Natural killer cell (primary cell): ENCODE results near the gene GREB1. TPM values are rescaled to one million over a fixed set of nuclear protein-coding genes. Genes with fewer than 3 reads are reported as not detected.

Experiments used
- ATAC-seq, 3 donors: fragments of 150-1000 bp in 2 of 3; fragments of 200-7000 bp in 1 of 3; cut with Tn5 transposase; 1 replicate in 1 of 3; 2 replicates in 2 of 3; pipeline ENCODE4 v1.10.0; 2021; ENCODE audit warnings: mild to moderate bottlenecking in 2 of 3, moderate library complexity in 2 of 3
- DNase-seq, 2 donors: peaks; one replicate each; pipeline versions ENCODE4 v3.0.0 to v3.0.0-alpha.2; 2013 to 2021; ENCODE audit warnings: mixed read lengths in 1 of 2
- H3K27ac ChIP-seq: one replicate; pipeline ENCODE4 v1.5.1; 2013; ENCODE audit warnings: mild to moderate bottlenecking, low read length
- H3K27me3 ChIP-seq: one replicate; pipeline ENCODE4 v1.6.1; 2013; ENCODE audit warnings: low read length; ENCODE audit not compliant: control insufficient read depth, insufficient read depth
- H3K36me3 ChIP-seq: one replicate; pipeline ENCODE4 v1.6.1; 2013; ENCODE audit warnings: low read length; ENCODE audit not compliant: control insufficient read depth, insufficient read depth
- H3K4me1 ChIP-seq: one replicate; pipeline ENCODE4 v1.6.1; 2013; ENCODE audit warnings: low read length; ENCODE audit not compliant: control insufficient read depth, insufficient read depth
- H3K4me3 ChIP-seq: one replicate; pipeline ENCODE4 v1.5.1; 2013; ENCODE audit warnings: low read length
- H3K9me3 ChIP-seq: one replicate; pipeline ENCODE4 v1.6.1; 2013; ENCODE audit warnings: low read length; ENCODE audit not compliant: control insufficient read depth, insufficient read depth
- H3K27ac Mint-ChIP-seq, 2 donors: one replicate each; pipeline ENCODE4 v1.8.0; 2022; ENCODE audit warnings: mild to moderate bottlenecking in 2 of 2, mixed read lengths in 2 of 2, moderate library complexity in 1 of 2
- H3K27me3 Mint-ChIP-seq, 2 donors: one replicate each; pipeline ENCODE4 v1.8.0; 2022; ENCODE audit warnings: low read depth in 2 of 2, mixed read lengths in 2 of 2
- H3K36me3 Mint-ChIP-seq: one replicate; pipeline ENCODE4 v1.8.0; 2022; ENCODE audit warnings: mixed read lengths
- H3K4me1 Mint-ChIP-seq, 2 donors: one replicate each; pipeline ENCODE4 v1.8.0; 2022; ENCODE audit warnings: mixed read lengths in 2 of 2
- H3K4me3 Mint-ChIP-seq: one replicate; pipeline ENCODE4 v1.8.0; 2022; ENCODE audit warnings: mild to moderate bottlenecking, moderate library complexity, mixed read lengths
- H3K9me3 Mint-ChIP-seq, 2 donors: one replicate each; pipeline ENCODE4 v1.8.0; 2022; ENCODE audit warnings: mixed read lengths in 2 of 2
- CTCF ChIP-seq: fragments of 200-600 bp; IDR thresholded peaks from one replicate; pipeline ENCODE4 v1.8.0; 2022; ENCODE audit warnings: antibody characterized with exemption
- WGBS: methylation state at CpG from one replicate; pipeline ENCODE4 v1.1.7; 2013; ENCODE audit warnings: missing lambda C conversion rate; ENCODE audit not compliant: insufficient coverage; 5-methylcytosine and 5-hydroxymethylcytosine counted together
- intact Hi-C: fragments of 100-400 bp; cut with micrococcal nuclease; formaldehyde crosslinking; loops from one replicate; pipeline ENCODE4 v1.14.2; 2022
- total RNA-seq, 4 donors: library from RNA; stranded (reverse); fragments of 120-200 nt in 1 of 4; gene quantifications; one replicate each; pipeline versions ENCODE4 v1.2.3 to v1.2.4, GENCODE V29; 2013 to 2022

GREB1 gene
- total RNA-seq, 3 donors from 2014 or later (not counting 1 experiment from before 2014, with no cell fraction given) = 0.85 to 2.5 (median 2.4) TPM

- H3K36me3 ChIP-seq = no peaks in the 10 kb centered on the region
- Mint-ChIP-seq H3K4me1 (no peaks in the 10 kb centered on the region), H3K4me3 (no peak overlapping the region), H3K27ac (no peak overlapping the region), H3K36me3 (no peaks in the 10 kb centered on the region), H3K27me3 (peaks cover 17 to 19% of the 10 kb centered on the region in 2 donors), H3K9me3 (no peaks in the 10 kb centered on the region)
- ATAC-seq = no peak
- WGBS = 95% methylated on average over 2 of the region's 3 CpGs
- no peak overlapping the region for H3K27ac ChIP-seq
- DNase-seq = no peak
- no peaks in the 10 kb centered on the region for H3K27me3 ChIP-seq
- intact Hi-C loops = no loop called here
- H3K4me1 ChIP-seq = no peaks in the 10 kb centered on the region
- TF ChIP-seq CTCF = no peak
- H3K9me3 ChIP-seq = no peaks in the 10 kb centered on the region
- no peak overlapping the region for H3K4me3 ChIP-seq
These were observed 42.4 kb upstream of the GREB1 start for GRCh38 chr2:11491348-11491933.

GRCh38 chr2:11492244-11492643 is 41.6 kb upstream of the GREB1 start:
- no peaks in the 10 kb centered on the region for H3K4me1 Mint-ChIP-seq
- no peaks in the 10 kb centered on the region for H3K36me3 Mint-ChIP-seq
- 90% methylated on average over 3 of the region's 3 CpGs for WGBS
- Histone ChIP-seq H3K4me1 (no peaks in the 10 kb centered on the region), H3K27me3 (no peaks in the 10 kb centered on the region), H3K36me3 (no peaks in the 10 kb centered on the region), H3K4me3 (no peak overlapping the region), H3K9me3 (no peaks in the 10 kb centered on the region), H3K27ac (no peak overlapping the region)
- DNase-seq (no peak), ATAC-seq (no peak)
- peaks cover 17 to 23% of the 10 kb centered on the region in 2 donors for H3K27me3 Mint-ChIP-seq
- TF ChIP-seq CTCF = no peak
- no peak overlapping the region for H3K27ac Mint-ChIP-seq
- no peaks in the 10 kb centered on the region for H3K9me3 Mint-ChIP-seq
- H3K4me3 Mint-ChIP-seq = no peak overlapping the region
- intact Hi-C loops = no loop called here

GRCh38 chr2:11492720-11493119 is 41.1 kb upstream of the GREB1 start:
- Histone ChIP-seq H3K27me3 (no peaks in the 10 kb centered on the region), H3K36me3 (no peaks in the 10 kb centered on the region), H3K9me3 (no peaks in the 10 kb centered on the region), H3K4me1 (no peaks in the 10 kb centered on the region), H3K27ac (no peak overlapping the region), H3K4me3 (no peak overlapping the region)
- no peak overlapping the region for H3K27ac Mint-ChIP-seq
- H3K9me3 Mint-ChIP-seq = no peaks in the 10 kb centered on the region
- TF ChIP-seq CTCF = no peak
- DNase-seq = no peak
- H3K27me3 Mint-ChIP-seq = peaks cover 17 to 28% of the 10 kb centered on the region in 2 donors
- 71% methylated on average over 1 of the region's 1 CpG for WGBS
- no peaks in the 10 kb centered on the region for H3K36me3 Mint-ChIP-seq
- ATAC-seq = no peak
- H3K4me1 Mint-ChIP-seq = no peaks in the 10 kb centered on the region
- intact Hi-C loops = no loop called here
- no peak overlapping the region for H3K4me3 Mint-ChIP-seq

- H3K27ac Mint-ChIP-seq = no peak overlapping the region
- no peaks in the 10 kb centered on the region for H3K36me3 Mint-ChIP-seq
- H3K9me3 Mint-ChIP-seq = no peaks in the 10 kb centered on the region
- intact Hi-C loops = no loop called here
- ATAC-seq (no peak), DNase-seq (no peak)
- H3K4me1 ChIP-seq = no peaks in the 10 kb centered on the region
- H3K4me3 ChIP-seq = no peak overlapping the region
- no peaks in the 10 kb centered on the region for H3K27me3 ChIP-seq
- TF ChIP-seq CTCF = no peak
- no peak overlapping the region for H3K27ac ChIP-seq
- no peak overlapping the region for H3K4me3 Mint-ChIP-seq
- H3K4me1 Mint-ChIP-seq = no peaks in the 10 kb centered on the region
- H3K27me3 Mint-ChIP-seq = peaks cover 15 to 30% of the 10 kb centered on the region in 2 donors
- 96% methylated on average over 5 of the region's 6 CpGs for whole genome bisulfite sequencing
- H3K36me3 ChIP-seq = no peaks in the 10 kb centered on the region
- H3K9me3 ChIP-seq = no peaks in the 10 kb centered on the region
These were observed 40.6 kb upstream of the GREB1 start for GRCh38 chr2:11493282-11493681.
